Sigmoid colon (tissue), 7 donors: ENCODE data around the gene CALU. TPM values are rescaled to one million over a fixed set of nuclear protein-coding genes. Genes with fewer than 3 reads are reported as not detected.

ENCODE experiments used
- DNase-seq: peaks from one replicate; pipeline ENCODE4 v3.0.0-alpha.2; 2019
- H3K27ac ChIP-seq, 4 donors: fragments of 200-600 bp; sonication (generic); one replicate each; pipeline ENCODE4 v1.5.1; 2016 to 2019; ENCODE audit warnings: mild to moderate bottlenecking in 1 of 4
- H3K27me3 ChIP-seq, 3 donors: fragments of 200-600 bp; sonication (generic); one replicate each; pipeline ENCODE4 v1.5.1; 2019; ENCODE audit warnings: mild to moderate bottlenecking in 1 of 3
- H3K36me3 ChIP-seq, 4 donors: fragments of 200-600 bp; sonication (generic); one replicate each; pipeline ENCODE4 v1.5.1; 2016 to 2019
- H3K4me1 ChIP-seq, 4 donors: fragments of 200-600 bp; sonication (generic); one replicate each; pipeline ENCODE4 v1.5.1; 2017 to 2019
- H3K4me3 ChIP-seq, 4 donors: fragments of 200-600 bp; sonication (generic); one replicate each; pipeline ENCODE4 v1.5.1; 2017 to 2019; ENCODE audit warnings: mild to moderate bottlenecking in 2 of 4, moderate library complexity in 1 of 4
- H3K9me3 ChIP-seq, 4 donors: fragments of 200-600 bp in 3 of 4; sonication (generic) in 3 of 4; one replicate each; pipeline versions ENCODE4 v1.5.1 to v1.6.1; 2013 to 2019
- EP300 ChIP-seq, 4 donors: sonication (generic); formaldehyde crosslinking; IDR thresholded peaks; one replicate each; pipeline ENCODE4 v1.6.1; 2017; ENCODE audit warnings: antibody characterized with exemption in 4 of 4
- POLR2A ChIP-seq, 2 donors: fragments of 450-650 bp; IDR thresholded peaks; one replicate each; pipeline ENCODE4 v1.6.1; 2016; ENCODE audit warnings: antibody characterized with exemption in 2 of 2, mild to moderate bottlenecking in 2 of 2, moderate library complexity in 2 of 2
- POLR2AphosphoS5 ChIP-seq, 4 donors: sonication (generic); formaldehyde crosslinking; IDR thresholded peaks; one replicate each; pipeline ENCODE4 v1.6.1; 2017; ENCODE audit warnings: antibody characterized with exemption in 4 of 4
- WGBS, 2 donors: extraction: QIAGEN DNeasy Blood & Tissue Kit; methylation state at CpG; one replicate each; pipeline ENCODE4 v1.1.7; 2013; 5-methylcytosine and 5-hydroxymethylcytosine counted together
- intact Hi-C: fragments of 100-400 bp; cut with DNase I; formaldehyde crosslinking; loops from one replicate; pipeline ENCODE4 v1.15.1; 2023
- polyA plus RNA-seq, 3 donors: library from polyadenylated mRNA; stranded (reverse); fragments of 200-250 nt; gene quantifications; one replicate each; pipeline ENCODE4 v1.2.3, GENCODE V29; 2013
- total RNA-seq, 4 donors: library from RNA; depleted of rRNA; stranded (reverse); fragments of >200 nt; gene quantifications; one replicate each; pipeline ENCODE4 v1.1.0, GENCODE V29; 2016
- TF ChIP-seq, protein P1 (sequence below), 4 experiments: fragments of 450-650 bp in 3 of 4; fragments of 200-600 bp in 1 of 4; IDR thresholded peaks; one replicate each; pipeline ENCODE4 v1.5.1; 2016 to 2019; ENCODE audit warnings: antibody characterized with exemption in 4 of 4, mild to moderate bottlenecking in 3 of 4, moderate library complexity in 2 of 4
- donor health status: healthy with polysubstance abuse.
- donor health status: Bipolar disorder and iron deficiency.
- donor health status: healthy.

The CALU gene
- total and polyA plus RNA-seq, 7 donors, result 14.4 to 250 (median 153) TPM

DNA sequence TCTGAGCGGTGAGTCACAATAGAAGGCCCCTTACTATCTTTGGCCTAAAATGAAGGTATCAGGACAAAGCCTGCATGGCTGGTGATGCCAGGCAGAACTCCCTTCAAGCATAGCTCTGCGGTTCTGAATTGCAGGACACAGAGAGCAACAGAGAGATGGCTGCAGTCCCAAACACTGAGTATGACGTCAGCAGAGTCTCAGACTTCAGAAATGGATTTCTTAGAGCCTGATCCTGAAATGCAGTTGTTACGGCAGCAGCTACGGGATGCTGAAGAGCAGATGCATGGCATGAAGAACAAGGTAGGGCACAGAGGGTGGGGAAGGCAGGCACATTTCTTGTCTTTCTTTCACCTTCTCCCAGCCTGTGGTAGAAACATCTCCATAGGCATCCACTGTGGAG lies 66.1 kb downstream of the CALU start:
- H3K9me3 ChIP-seq, result no peaks in the 10 kb centered on the region
- peaks cover 0 to 81% (median 19%) of the 10 kb centered on the region in 4 donors for H3K36me3 ChIP-seq
- H3K27ac ChIP-seq, result no peak overlapping the region
- H3K4me3 ChIP-seq, result no peak overlapping the region
- TF ChIP-seq POLR2A (IDR thresholded peaks at IDR 0.05) (no peak), EP300 (IDR thresholded peaks at IDR 0.05) (no peak), POLR2AphosphoS5 (IDR thresholded peaks at IDR 0.05) (no peak)
- TF ChIP-seq, protein P1, sequence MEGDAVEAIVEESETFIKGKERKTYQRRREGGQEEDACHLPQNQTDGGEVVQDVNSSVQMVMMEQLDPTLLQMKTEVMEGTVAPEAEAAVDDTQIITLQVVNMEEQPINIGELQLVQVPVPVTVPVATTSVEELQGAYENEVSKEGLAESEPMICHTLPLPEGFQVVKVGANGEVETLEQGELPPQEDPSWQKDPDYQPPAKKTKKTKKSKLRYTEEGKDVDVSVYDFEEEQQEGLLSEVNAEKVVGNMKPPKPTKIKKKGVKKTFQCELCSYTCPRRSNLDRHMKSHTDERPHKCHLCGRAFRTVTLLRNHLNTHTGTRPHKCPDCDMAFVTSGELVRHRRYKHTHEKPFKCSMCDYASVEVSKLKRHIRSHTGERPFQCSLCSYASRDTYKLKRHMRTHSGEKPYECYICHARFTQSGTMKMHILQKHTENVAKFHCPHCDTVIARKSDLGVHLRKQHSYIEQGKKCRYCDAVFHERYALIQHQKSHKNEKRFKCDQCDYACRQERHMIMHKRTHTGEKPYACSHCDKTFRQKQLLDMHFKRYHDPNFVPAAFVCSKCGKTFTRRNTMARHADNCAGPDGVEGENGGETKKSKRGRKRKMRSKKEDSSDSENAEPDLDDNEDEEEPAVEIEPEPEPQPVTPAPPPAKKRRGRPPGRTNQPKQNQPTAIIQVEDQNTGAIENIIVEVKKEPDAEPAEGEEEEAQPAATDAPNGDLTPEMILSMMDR (IDR thresholded peaks at IDR 0.05), result no peak
- no peaks in the 10 kb centered on the region for H3K4me1 ChIP-seq
- no peaks in the 10 kb centered on the region for H3K27me3 ChIP-seq
- no peak for DNase-seq
- 96 to 97% methylated on average over 5 of the region's 5 CpGs for WGBS, 2 donors
- intact Hi-C loops, result no loop called here

DNA sequence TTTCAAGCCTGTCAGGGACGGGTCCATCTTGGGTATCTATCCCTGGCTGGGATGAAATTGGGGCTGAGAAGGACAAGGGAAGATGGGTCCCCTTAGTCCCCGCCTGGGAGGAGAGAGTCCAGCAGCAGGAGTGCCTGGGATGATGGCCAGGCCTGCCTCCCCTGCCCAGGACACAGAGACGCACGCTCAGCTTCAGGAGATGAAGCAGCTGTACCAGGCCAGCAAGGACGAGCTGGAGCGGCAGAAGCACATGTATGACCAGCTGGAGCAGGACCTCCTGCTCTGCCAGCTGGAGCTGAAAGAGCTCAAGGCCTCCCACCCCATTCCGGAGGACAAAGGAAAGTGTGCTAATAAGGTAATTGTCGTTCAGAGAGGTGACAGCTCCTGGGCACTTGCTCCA lies 68.0 kb downstream of the CALU start:
- 83 to 86% methylated on average over 8 of the region's 8 CpGs for WGBS, 2 donors
- no peak overlapping the region for H3K27ac ChIP-seq
- no peak for DNase-seq
- no peaks in the 10 kb centered on the region for H3K27me3 ChIP-seq
- no peak overlapping the region for H3K4me3 ChIP-seq
- no peaks in the 10 kb centered on the region for H3K4me1 ChIP-seq
- TF ChIP-seq POLR2A (IDR thresholded peaks at IDR 0.05) (no peak), EP300 (IDR thresholded peaks at IDR 0.05) (no peak), POLR2AphosphoS5 (IDR thresholded peaks at IDR 0.05) (no peak)
- TF ChIP-seq, protein P1 (IDR thresholded peaks at IDR 0.05), result no peak
- H3K36me3 ChIP-seq, result peaks cover 0 to 75% (median 21%) of the 10 kb centered on the region in 4 donors
- intact Hi-C loops, result no loop called here
- no peaks in the 10 kb centered on the region for H3K9me3 ChIP-seq

- 79 to 90% methylated on average over 3 of the region's 3 CpGs for WGBS, 2 donors
These were observed 70.2 kb downstream of the CALU start for GRCh38 chr7:128809363-128809762.

DNA sequence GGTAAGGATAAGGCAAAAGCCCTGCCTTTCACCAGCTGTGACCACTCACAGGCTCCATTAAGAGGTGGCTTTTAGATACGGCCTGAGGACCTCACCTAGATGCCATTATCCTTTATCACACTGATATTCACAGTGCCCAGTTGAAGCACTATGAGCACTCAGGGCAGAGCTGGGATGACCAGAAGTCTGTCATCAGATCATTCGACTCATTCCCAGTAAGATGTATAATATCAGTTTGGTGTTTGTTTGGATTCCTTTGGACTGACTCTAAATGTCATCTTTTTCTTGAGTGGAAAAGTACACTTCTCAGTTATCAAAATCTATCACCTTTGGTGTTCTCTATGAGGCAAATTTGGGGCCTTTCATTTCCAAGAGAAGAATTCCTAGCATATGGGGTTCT lies 71.3 kb downstream of the CALU start:
- Histone ChIP-seq H3K4me1 (no peaks in the 10 kb centered on the region), H3K27ac (no peak overlapping the region), H3K9me3 (no peaks in the 10 kb centered on the region), H3K4me3 (no peak overlapping the region), H3K36me3 (peaks cover 0 to 52% (median 12%) of the 10 kb centered on the region in 4 donors), H3K27me3 (no peaks in the 10 kb centered on the region)
- DNase-seq, result no peak
- 88 to 91% methylated on average over 2 of the region's 2 CpGs for WGBS, 2 donors
- intact Hi-C loops, result no loop called here
- TF ChIP-seq POLR2AphosphoS5 (IDR thresholded peaks at IDR 0.05), result no peak
- no peak for TF ChIP-seq POLR2A (IDR thresholded peaks at IDR 0.05)
- TF ChIP-seq, protein P1 (IDR thresholded peaks at IDR 0.05), result no peak
- no peak for TF ChIP-seq EP300 (IDR thresholded peaks at IDR 0.05)

More at GRCh38 chr7:128809363-128809762, 70.2 kb downstream of the CALU start:
- TF ChIP-seq EP300 (IDR thresholded peaks at IDR 0.05) (no peak), POLR2A (IDR thresholded peaks at IDR 0.05) (no peak), POLR2AphosphoS5 (IDR thresholded peaks at IDR 0.05) (no peak)
- TF ChIP-seq, protein P1 (IDR thresholded peaks at IDR 0.05), result no peak
- Histone ChIP-seq H3K36me3 (peaks cover 0 to 63% (median 21%) of the 10 kb centered on the region in 4 donors), H3K4me3 (no peak overlapping the region), H3K9me3 (no peaks in the 10 kb centered on the region), H3K27me3 (no peaks in the 10 kb centered on the region), H3K27ac (no peak overlapping the region), H3K4me1 (no peaks in the 10 kb centered on the region)
- no peak for DNase-seq
- intact Hi-C loops, result no loop called here

DNA sequence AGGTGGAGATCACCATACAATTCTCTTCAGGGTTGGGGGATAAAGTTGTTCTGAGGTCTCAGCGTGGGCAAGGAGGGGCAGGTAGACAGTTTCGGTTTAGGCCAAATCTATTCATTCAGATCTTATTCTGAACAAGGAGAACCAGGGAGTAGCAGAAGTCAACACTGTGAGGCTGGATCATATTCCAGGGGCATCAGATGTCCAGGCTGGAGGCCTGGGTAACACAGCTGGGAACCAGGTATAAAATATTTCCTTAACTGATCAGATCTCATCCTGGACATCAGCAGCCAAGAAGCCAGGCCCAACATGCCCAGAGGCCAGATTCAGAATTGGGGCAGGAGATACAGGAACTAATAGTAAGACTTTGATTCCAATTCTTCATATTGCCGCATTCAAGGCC lies 71.8 kb downstream of the CALU start:
- no peak for TF ChIP-seq POLR2A (IDR thresholded peaks at IDR 0.05)
- TF ChIP-seq, protein P1 (IDR thresholded peaks at IDR 0.05), result no peak
- 93 to 97% methylated on average over 3 of the region's 3 CpGs for WGBS, 2 donors

More for the DNA sequence above, 71.8 kb downstream of the CALU start:
- no peak overlapping the region for H3K27ac ChIP-seq
- no peaks in the 10 kb centered on the region for H3K27me3 ChIP-seq
- no peaks in the 10 kb centered on the region for H3K9me3 ChIP-seq
- no peaks in the 10 kb centered on the region for H3K4me1 ChIP-seq
- H3K36me3 ChIP-seq, result peaks cover 0 to 47% (median 6%) of the 10 kb centered on the region in 4 donors
- no peak overlapping the region for H3K4me3 ChIP-seq
- no peak for DNase-seq
- intact Hi-C loops, result no loop called here
